UCSD-AML1 (cell line): Measurements from ENCODE around the gene JPH2.
"Not testable (repeated sequence)": the region's sequence is repeated elsewhere in the genome, so short reads cannot be mapped to it uniquely, and the experiment has no call there.

Experiments used
- DNase-seq: peaks from one replicate; lab custom pipeline; 2025; ENCODE audit not compliant: unreplicated experiment; lab: John Stamatoyannopoulos, UW

Gene JPH2

DNA sequence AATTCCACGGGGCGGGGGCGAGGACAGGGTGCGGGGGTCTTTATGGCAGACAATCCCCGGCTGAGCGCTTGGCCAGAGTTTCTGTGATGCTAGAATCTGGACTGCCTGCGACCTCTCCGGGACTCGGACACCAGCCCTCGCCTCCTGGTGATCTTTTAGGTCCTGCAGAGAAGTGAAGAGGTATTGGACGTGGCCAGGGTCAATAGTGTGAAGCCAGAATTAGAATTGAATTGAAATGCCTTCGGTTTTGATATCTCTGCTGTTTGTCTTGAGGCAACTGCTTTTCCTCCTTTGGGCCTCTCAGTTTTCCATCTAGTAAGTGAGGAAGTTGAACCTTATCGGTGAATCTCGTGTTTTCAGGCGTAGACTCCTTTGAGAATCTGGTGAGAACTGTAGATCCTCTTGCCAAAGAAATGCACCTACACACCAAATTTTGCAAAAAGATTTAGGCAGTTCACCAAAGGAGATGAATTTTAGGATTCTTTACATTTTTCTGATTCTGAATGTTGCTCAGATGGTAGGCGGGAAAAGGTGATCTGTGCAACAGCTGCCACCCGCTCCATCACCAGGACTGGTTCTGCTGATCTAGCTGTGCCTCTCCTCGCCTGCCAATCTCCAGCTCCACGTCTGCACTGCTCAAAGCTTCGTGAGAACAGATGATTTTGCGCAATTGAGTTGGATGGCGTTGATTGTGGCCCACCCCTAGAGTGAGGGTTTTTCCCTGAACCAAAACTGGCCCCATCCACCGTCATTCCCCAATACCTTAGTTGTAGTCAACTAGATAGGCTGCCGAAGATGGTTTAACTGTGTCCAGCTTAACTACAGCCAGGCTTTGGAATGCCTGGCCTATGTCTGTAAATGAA is 24.4 kb upstream of the JPH2 start:
- no peak for DNase-seq

DNA sequence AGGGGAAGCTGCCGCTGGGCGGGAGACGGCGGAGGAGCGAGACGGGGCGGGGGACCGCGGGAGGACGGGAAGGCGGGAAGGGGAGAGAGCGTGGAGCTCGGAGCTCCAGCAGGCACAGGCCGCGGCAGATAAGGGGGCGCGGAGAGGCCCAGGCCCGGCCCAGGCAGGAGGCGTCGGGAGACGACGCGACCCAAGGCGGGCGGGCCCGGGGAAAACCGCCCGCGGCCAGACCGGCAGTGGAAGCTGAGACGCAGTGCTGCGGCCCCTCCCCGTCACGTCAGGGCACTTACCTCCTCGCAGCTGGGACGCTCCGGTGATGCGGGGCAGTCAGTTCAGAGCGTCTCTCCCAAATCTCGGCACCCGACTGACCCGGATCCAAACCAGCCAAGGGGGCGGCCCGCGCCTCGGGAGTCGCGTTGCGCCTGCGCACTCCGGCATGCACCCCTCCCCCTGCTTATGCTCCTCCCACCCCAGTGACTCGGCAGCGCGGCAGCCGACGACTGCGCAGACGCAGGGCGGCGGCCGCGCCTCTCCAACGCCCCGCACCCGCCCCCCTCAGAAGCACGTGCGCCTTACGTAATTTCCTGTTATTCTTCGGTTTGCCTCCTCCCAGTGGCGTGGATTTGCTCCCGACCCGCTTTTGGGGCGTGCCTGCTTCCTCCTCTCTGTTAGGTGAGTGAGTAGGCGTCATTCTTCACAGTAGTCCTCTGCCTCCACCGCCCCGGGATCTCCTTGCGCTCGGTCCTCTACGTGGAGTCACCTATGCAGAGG is 23.6 kb upstream of the JPH2 start, which contains the start of gene OSER1:
Gene OSER1 (minus strand): TSS at position 366 of the 771 bp plus-strand sequence. CDS start 3,814 bp downstream, outside the sequence.
- DNase-seq, result peak; percentile 98

DNA sequence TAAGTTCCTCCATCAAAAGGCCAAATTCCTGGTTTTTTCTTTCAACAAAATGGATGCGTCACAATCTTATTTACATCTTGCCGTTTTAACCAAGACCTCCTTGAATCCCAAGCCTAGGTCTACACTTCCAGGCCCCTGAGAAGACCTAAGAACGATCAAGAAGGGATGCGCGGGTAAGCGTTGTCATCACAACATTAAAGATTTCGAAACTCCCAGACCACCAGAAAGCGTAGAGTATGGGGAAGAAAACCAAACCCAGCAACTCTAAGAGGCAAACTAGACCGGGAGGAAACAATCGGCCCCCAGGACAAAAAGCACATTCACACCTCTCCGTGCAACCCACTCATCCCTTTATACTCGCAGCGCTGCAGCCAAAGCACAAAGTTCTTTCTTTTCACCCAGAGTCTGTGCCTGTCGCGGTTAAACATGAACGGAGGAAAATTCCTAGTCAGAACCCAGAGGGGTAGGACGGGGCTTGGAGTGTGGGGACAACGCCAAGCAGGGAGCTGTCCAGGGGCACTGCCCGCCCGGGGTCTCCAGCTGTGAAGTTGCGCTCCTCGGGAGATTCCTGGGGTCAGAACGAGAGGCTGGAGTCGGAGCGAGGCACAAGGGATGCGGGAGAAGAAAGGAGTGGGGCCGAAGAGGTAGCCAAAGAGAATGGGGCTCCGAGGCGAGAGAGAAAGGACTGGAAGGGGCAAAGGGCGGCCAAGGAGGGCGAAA is 22.9 kb upstream of the JPH2 start:
- DNase-seq, result no peak

DNA sequence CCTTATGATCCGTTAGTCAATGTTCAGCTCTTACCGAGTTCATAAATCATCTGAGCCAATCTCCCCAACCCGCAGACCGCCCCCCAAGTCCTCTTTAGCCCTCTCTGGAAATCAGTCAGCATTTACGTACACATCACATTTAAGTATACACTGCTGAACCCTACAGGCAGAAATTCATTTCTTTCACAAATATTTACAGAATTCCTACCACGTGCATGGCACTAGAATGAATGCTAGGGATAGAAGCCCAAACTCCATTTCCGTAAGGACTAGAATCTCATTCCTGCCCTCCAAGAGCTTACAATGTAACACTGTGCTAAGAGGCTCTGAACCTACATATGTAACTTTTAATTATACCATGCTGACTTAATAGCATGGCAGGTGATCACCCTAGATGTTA is 21.8 kb upstream of the JPH2 start:
- no peak for DNase-seq

DNA sequence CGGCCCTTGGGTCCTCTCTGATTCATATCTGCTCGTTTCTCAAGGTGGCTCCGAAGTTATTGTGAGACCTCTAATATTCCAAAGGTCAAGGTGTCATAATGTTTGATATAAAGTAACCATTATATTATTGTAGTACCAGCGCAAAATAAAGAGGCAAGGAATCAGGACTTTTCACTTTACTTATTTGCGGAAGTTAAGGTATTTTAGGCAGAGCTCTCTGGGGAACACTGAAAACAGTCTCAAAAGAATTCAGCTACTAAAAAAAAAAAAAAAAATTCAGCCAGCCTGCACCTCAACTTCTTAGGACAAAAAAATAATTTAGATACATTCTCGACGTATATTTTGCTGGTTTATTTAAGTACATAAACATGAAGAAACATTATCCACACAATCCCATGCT is 21.2 kb upstream of the JPH2 start:
- DNase-seq, result no peak

DNA sequence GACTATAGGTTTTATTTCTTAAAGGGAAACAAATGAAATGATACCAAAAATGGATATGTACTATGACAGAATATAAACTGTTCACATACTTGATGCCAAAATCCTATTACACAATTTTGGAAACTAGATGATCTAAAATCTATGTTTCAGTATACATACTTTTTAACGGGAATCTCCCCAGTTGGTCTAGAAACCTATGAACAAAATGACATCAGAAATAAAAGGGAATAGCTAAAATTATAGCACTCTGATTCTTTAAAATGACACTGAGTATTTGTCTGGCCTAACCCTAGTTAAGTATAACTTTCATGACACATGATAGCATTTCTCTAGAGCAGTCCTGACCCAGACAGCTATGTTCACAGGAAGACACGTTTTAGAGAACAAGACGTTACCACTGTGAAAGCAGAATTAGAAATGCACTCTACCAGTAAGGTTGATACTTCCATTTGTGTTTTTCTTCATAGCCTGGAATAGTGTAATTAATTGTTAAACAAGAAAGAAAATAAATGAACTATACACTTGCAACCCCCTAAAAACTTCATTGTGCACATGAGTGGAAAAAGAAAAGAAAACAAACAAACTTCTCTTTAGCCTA is 20.2 kb upstream of the JPH2 start:
- DNase-seq, result no peak

DNA sequence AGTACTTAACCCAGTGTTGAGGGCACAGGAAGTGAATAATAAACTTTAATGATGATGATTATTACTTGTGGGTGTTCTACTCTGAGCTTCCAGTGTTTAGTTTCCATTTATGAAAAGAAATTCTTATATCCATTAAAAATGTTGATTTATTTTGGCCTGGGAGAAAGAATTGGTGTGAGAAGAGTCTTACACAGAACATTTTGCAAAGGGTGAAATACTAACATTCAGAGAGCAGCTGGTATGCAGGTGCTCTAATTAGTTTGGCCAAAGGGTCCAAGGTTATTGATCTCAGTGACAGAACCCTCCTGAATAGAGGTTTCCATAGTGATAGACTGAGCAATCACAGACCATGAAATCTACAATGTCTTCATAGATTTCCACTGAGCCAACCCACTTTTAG is 19.1 kb upstream of the JPH2 start:
- no peak for DNase-seq

DNA sequence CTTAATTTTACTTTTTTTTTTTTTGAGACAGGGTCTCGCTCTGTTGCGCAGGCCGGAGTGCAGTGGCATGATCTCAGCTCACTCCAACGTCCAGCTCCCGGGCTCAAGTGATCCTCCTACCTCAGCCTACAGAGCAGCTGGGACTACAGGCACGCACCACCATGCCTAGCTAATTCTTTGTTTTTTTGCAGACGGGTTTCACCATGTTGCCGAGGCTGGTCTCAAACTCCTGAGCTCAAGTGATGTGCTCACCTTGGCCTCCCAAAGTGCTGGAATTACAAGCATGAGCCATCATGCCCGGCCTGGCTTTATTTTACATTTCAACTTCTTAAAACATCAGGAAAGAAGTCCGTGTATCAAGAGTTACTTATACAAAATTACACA is 17.8 kb upstream of the JPH2 start:
- no peak for DNase-seq

DNA sequence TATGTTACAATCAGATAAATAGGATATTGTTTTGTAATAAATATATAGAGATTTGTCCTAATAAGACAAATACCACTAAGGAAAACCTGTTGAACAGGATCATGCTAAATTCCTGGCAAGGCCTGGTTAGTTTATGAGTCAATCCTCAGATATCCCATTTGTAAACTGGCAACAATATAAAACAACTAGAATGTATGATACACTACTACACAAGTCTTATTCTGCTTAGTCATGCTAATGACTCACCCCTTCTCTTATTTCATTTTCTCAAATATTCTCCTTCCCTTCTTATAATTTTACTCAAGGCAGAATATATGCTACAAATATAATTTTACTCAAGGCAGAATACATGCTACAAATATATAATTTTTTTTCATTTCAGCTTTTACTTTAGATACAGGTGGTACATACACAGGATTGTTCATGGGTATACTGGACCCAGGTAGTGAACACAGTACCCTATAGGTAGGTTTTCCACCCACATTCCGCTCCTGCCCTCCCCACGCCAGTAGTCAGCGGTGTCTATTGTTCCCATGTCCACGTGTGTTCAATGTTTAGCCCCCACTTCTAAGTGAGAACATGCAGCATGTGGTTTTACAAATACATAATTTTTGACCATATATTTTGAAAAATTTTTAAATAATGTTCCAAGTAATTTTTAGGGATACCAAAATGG is 17.3 kb upstream of the JPH2 start:
- DNase-seq, result no peak

DNA sequence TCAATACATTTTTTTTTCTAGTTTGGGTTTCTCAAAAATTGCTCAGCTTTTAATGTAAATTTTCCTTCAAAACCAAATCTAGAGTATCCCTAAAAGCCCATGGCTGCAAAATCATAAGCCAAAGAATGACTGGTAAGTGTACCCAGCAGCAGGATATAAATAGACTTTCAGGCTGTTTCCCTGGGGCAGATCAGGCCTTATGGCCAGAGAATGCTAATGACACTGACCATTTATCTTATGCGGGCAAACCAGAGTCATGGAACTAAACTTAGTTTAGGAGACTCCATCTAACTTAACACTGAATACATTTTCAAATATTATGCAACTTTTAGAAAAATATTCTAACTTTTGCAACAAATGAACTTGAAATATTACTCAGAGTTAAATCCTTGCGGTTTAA is 16.2 kb upstream of the JPH2 start:
- no peak for DNase-seq

DNA sequence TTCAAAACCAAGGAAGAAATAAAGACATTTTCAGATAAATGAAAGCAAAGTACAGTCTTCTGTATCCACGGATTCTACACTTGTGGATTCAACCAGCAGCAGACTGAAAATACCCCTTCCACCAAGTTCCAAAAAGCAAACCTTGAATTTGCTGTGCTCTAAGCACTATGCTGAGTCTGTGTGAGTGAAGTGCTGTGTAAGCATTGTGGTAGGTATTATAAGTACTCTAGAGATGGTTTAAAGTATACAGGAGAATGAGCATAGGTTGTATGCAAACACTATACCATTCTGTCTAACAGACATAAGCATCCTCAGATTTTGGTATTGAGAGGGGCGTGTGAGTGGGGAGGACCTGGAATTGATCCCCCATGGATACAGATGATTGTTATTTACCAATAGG is 14.0 kb upstream of the JPH2 start:
- DNase-seq, result no peak

DNA sequence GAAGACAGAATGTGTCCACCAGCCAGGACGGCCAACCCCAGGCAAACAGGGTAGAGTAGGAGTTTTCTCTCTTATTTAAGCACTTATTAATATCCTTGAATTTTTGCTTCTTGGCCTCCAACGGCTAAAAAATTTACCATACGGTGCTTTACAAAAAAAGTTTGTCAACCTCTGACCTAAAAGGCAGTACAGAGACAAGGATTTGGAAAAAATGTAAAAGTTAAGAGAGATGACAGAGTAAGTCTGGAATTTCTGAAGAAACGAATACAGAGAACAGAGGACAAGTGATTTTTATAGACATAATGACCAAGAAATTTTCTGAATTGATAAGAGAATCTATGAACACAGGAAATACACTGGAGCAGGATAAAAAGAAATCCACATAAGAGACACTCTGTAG is 13.4 kb upstream of the JPH2 start:
- no peak for DNase-seq

DNA sequence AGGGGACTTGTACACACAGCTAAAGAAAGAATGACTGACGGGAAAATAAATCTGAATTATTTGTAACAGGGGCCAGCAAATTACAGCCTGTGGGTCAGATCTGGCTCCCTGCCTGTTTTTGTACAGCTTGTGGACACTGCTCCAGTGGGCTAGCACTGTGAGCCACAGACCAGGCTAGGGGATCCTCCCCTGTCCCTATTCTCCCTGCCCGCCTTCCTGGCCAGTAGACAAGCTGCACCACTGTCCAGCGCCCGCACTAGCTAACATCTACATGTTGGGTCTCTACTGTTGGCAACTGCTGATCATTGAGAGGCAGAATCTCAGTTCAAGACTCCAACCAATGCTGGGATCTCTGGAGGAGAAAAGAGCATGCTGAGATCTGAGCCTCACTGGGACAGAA is 12.9 kb upstream of the JPH2 start:
- no peak for DNase-seq

DNA sequence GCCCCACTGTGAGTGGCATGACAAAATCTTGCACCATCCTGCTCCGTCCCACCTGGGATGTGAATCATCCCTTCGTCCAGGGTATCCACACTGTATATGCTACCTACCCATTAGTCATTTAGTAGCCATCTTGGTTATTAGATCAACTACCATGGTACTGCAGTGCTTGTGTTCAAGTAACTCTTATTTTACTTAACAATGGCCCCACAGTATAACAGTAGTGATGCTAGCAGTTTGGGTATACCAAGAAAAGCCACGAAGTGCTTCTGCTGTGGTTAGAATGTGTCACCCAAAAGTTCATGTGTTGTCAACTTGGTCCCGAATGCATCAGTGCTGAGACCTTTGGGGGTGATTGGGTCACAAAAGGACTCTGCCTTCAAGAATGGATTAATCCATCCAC is 11.9 kb upstream of the JPH2 start:
- DNase-seq, result no peak

DNA sequence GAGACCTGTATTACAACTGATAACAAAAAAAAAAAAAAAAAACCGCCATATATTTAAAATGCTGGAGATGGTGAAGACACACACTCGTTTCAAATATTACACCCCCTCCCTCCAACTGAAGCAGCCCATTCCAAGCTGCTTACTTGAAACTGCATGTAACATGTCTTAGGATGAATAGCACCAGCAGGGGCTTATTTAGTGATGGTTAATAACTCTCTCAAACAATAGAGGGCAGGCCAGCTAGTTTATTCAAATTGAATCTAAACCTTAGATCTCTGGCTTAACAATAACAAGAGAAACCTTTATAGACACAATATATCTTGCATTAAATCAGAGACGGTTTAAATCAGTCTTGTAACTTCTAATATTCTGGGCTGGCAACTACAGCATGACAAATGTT is 9.3 kb upstream of the JPH2 start:
- no peak for DNase-seq

DNA sequence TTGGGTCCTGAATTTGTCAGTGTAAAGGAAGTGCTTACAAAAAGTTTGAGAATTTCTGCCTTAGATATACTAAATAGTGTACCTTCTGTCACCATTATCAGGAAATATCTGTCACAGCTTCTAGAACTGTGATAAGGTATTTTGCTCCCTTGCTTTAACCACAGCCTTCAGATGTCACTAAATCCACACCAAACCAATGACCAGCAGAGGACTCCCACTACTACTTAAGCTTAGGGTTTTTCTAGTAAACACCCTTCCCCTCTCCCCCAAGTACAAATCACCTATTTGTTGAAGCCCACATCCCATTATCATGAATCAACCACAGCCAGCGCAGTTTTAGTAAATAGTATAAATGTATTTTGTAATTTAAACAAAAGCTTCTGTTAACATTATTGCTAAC is 8.6 kb upstream of the JPH2 start:
- no peak for DNase-seq

DNA sequence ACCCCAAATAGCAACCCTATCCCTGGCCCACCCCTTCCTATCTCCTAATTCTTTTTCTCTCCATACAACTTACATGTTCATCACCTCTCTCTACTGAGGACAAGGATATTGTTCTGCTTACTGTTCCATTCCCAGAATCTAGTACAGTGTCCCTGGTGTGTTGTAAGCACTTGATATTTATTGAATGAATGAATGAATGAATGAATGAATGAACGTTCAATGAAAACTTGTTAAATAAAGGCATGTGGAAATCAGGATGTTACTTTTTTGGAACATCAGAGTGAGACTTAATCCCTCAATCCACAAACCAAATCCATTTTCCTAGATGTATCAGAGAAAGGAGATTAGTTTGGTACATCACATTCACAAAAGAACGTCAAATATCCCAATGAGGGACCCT is 6.8 kb upstream of the JPH2 start:
- no peak for DNase-seq

DNA sequence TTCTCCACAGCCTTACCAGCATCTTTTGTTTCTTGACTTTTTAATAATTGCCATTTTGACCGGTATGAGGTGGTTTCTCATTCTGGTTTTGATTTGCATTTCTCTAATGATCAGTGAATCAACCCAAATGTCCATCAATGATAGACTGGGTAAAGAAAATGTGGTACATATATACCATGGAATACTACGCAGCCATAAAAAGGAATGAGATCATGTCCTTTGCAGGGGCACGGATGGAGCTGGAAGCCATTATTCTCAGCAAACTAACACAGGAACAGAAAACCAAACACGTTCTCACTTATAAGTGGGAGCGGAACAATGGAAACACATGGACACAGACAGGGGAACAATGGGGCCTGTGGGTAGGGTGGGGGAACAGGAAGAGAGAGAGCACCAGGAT is 4.7 kb upstream of the JPH2 start:
- not testable (repeated sequence) for DNase-seq

DNA sequence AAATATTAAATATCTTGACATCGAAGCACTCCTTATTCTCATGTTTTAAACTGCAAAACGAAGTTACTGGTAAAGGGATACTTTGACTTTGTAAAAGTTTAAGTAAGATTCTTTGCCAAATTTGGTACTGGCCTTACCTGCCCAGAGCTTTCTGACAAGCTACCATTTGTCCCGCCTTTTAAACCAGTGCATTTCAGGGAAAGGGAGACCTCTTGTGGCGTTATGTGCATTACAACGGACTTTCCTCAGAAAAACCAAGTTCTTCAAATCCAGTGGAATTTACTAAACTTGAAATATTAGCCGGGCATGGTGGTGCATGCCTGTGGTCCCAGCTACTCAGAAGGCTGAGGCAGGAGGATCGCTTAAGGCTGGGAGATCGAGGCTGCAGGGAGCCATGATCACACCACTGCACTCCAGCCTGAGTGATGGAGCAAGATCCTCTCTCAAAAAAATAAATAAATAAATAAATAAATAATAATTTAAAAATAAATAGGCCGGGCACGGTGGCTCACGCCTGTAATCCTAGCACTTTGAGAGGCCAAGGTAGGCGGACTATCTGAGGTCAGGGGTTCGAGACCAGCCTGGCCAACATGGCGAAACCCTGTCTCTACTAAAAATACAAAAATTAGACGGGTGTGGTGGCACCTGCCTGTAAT is 3.3 kb upstream of the JPH2 start:
- DNase-seq, result not testable (repeated sequence)

DNA sequence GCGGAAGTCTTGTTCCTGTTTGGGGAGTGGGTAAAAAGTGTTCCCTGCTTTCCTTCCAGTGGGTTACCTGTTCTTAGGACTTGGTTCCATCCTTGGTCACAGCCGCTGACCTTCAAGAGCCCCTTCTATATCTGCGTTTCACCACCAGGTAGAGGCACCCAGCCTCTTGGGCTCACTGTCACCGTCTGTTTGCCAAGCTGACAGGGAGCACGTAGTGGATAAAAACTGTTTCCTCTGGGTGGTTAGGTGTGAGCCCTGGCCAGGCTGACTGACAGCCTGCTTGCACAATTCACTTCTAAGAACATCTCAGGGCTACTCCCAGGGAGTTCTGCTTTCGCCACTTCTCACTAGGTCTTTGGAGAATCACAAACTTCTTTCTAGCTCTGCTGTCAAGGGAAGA is 1.8 kb upstream of the JPH2 start:
- peak; percentile 32 for DNase-seq
